ENCODE measurements around the gene TNFSF13.

DNA sequence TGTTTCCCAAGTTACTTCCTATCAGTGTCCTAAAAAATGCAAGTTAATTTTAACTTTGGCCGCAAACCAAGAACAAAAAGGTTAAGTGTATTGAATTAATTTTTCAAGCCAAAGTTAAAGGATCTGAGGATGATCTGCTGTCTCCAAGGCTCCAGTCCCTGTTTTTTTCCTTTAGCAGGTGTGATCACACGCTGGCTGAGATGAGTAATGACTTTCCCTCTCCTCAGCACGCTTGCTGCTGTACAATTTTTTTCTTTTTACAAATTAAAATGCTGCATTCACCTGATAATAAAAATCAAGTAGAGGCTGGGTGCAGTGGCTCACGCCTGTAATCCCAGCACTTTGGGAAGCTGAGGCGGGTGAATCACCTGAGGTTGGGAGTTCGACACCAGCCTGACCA is 13.6 kb upstream of the TNFSF13 start:
- TF ChIP-seq, protein P1, sequence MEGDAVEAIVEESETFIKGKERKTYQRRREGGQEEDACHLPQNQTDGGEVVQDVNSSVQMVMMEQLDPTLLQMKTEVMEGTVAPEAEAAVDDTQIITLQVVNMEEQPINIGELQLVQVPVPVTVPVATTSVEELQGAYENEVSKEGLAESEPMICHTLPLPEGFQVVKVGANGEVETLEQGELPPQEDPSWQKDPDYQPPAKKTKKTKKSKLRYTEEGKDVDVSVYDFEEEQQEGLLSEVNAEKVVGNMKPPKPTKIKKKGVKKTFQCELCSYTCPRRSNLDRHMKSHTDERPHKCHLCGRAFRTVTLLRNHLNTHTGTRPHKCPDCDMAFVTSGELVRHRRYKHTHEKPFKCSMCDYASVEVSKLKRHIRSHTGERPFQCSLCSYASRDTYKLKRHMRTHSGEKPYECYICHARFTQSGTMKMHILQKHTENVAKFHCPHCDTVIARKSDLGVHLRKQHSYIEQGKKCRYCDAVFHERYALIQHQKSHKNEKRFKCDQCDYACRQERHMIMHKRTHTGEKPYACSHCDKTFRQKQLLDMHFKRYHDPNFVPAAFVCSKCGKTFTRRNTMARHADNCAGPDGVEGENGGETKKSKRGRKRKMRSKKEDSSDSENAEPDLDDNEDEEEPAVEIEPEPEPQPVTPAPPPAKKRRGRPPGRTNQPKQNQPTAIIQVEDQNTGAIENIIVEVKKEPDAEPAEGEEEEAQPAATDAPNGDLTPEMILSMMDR (IDR thresholded peaks at IDR 0.05), result no peak
- no peak for TF ChIP-seq EZH2 (IDR thresholded peaks at IDR 0.05; ENCODE audit: borderline replicate concordance, insufficient read depth, low read depth, low read length, poor library complexity, severe bottlenecking)
